Panc1 (cell line): Measurements from ENCODE around the gene RPS24. TPM values are rescaled to one million over a fixed set of nuclear protein-coding genes. Genes with fewer than 3 reads are reported as not detected.

Experiments used
- ATAC-seq: fragments of 200-7000 bp; cut with Tn5 transposase; 2 replicates; pipeline ENCODE4 v1.9.1; 2020; ENCODE audit warnings: mild to moderate bottlenecking, moderate library complexity
- BruUV-seq: library from RNA; stranded (reverse); fragments of 400-500 nt; replicated peaks from 2 replicates; lab custom pipeline; 2021; lab: Mats Ljungman, UMichigan
- CTCF ChIA-PET: fragments of 300-600 bp; sonication (Branson Sonifier 250); formaldehyde crosslinking; loops from one replicate; lab custom pipeline; 2022; ENCODE audit warnings: antibody characterized with exemption; lab: Charles Lee
- POLR2A ChIA-PET: fragments of 300-600 bp; sonication (Branson Sonifier 250); formaldehyde crosslinking; loops from one replicate; lab custom pipeline; 2022; ENCODE audit warnings: antibody characterized with exemption; lab: Charles Lee
- DNase-seq: peaks from one replicate; pipeline ENCODE4 v3.0.0-alpha.2; 2010; ENCODE audit warnings: low read depth, low spot score
- H3K27ac ChIP-seq: 2 replicates; pipeline ENCODE4 v1.5.1; 2011; ENCODE audit warnings: mild to moderate bottlenecking, low read length, inconsistent platforms
- H3K27me3 ChIP-seq: fragments of 200-500 bp; sonication (Bioruptor generic); 2 replicates; pipeline ENCODE4 v1.6.0; 2014; ENCODE audit warnings: low read length, inconsistent platforms; ENCODE audit not compliant: control insufficient read depth, insufficient read depth
- H3K36me3 ChIP-seq: fragments of 200-500 bp; sonication (Bioruptor generic); 2 replicates; pipeline ENCODE4 v1.5.1; 2014; ENCODE audit warnings: inconsistent platforms, mild to moderate bottlenecking, low read length, moderate library complexity; ENCODE audit not compliant: control insufficient read depth, insufficient read depth
- H3K4me1 ChIP-seq: 2 replicates; pipeline ENCODE4 v1.5.1; 2011; ENCODE audit warnings: inconsistent platforms, mild to moderate bottlenecking, low read length, moderate library complexity; ENCODE audit not compliant: control insufficient read depth, insufficient read depth
- H3K4me3 ChIP-seq, 2 experiments: 2 replicates each; pipeline ENCODE4 v1.5.1; 2011 to 2012; ENCODE audit warnings: low read depth in 2 of 2, low read length in 2 of 2, mild to moderate bottlenecking in 2 of 2, inconsistent platforms in 1 of 2, moderate library complexity in 1 of 2
- H3K9me3 ChIP-seq: fragments of 200-500 bp; sonication (Bioruptor generic); 2 replicates; pipeline ENCODE4 v1.5.1; 2014; ENCODE audit warnings: low read depth, mild to moderate bottlenecking, inconsistent platforms, low read length, moderate library complexity; ENCODE audit not compliant: control insufficient read depth, insufficient read depth
- POLR2AphosphoS5 ChIP-seq: IDR thresholded peaks from 2 replicates; pipeline ENCODE4 v1.6.1; 2012; ENCODE audit warnings: mild to moderate bottlenecking, low read depth, low read length, moderate library complexity
- SIN3A ChIP-seq: IDR thresholded peaks from 2 replicates; pipeline ENCODE4 v1.6.1; 2012; ENCODE audit warnings: low read depth, mild to moderate bottlenecking, low read length, moderate library complexity, borderline replicate concordance; ENCODE audit not compliant: insufficient read depth
- TCF7L2 ChIP-seq: IDR thresholded peaks from 2 replicates; pipeline ENCODE4 v1.6.1; 2011; ENCODE audit warnings: mild to moderate bottlenecking, low read depth, low read length, inconsistent platforms
- in situ Hi-C: cut with HindIII; loops from 2 replicates; pipeline ENCODE4 v1.10.0; 2016; ENCODE audit warnings: low sequenced_read_pairs, low pct_unique_long_range_greater_than_20kb
- intact Hi-C: fragments of 100-400 bp; cut with micrococcal nuclease; formaldehyde crosslinking; loops from one replicate; pipeline ENCODE4 v1.10.0; 2022; ENCODE audit not compliant: unreplicated experiment
- total RNA-seq: library from RNA; stranded (reverse); gene quantifications from one replicate; pipeline ENCODE4 v1.2.1, GENCODE V29; 2021; ENCODE audit not compliant: unreplicated experiment
- TF ChIP-seq, protein P1 (sequence below): fragments of 450-650 bp; IDR thresholded peaks from 2 replicates; pipeline ENCODE4 v1.5.1; 2017; ENCODE audit warnings: mild to moderate bottlenecking
- TF ChIP-seq, protein P2 (sequence below), 2 experiments: IDR thresholded peaks; 2 replicates each; pipeline ENCODE4 v1.6.1; 2011 to 2012; ENCODE audit warnings: low read depth in 2 of 2, control low read depth in 1 of 2, low read length in 1 of 2, mild to moderate bottlenecking in 1 of 2, moderate library complexity in 1 of 2; ENCODE audit not compliant: insufficient read depth in 1 of 2

Gene RPS24
- total RNA-seq, 1 experiment from 2014 or later: 1,400 TPM

DNA sequence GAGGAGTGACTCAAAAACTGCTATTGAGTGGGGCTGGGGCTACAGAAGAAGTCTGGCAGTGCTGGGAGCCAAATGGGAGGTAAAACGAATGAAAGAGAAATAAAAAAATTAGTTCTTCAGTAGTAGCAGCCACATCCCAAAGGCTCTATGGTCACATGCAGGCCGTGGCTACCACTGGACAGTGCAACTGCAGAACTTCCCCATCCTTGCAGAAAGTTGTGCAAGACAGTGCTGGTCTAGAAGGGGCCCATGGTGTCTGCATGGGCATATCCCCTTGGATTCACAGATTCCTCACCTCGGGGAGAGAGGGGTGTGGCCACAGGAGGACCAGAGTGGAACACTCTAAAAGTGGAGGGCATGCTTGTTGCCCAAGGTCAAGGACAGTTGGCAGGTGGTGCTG is 47.6 kb downstream of the RPS24 start:
- Histone ChIP-seq H3K36me3 (no peaks in the 10 kb centered on the region), H3K27ac (no peak overlapping the region), H3K4me3 (no peak overlapping the region), H3K27me3 (no peaks in the 10 kb centered on the region; the same call in 1 of the 2 replicates), H3K9me3 (no peaks in the 10 kb centered on the region), H3K4me1 (no peaks in the 10 kb centered on the region)
- ATAC-seq (no peak), DNase-seq (no peak)
- POLR2A ChIA-PET: interaction anchor here (0.6 kb wide), 1 partner anchor 1587 kb away, joined by 4 read pairs; no protein-coding TSS in a partner anchor
- no TSS peak for BruUV-seq
- intact Hi-C loops (no loop called here), in situ Hi-C loops (no loop called here)
- CTCF ChIA-PET: no interaction called here
- no peak for TF ChIP-seq TCF7L2
- TF ChIP-seq, protein P1, sequence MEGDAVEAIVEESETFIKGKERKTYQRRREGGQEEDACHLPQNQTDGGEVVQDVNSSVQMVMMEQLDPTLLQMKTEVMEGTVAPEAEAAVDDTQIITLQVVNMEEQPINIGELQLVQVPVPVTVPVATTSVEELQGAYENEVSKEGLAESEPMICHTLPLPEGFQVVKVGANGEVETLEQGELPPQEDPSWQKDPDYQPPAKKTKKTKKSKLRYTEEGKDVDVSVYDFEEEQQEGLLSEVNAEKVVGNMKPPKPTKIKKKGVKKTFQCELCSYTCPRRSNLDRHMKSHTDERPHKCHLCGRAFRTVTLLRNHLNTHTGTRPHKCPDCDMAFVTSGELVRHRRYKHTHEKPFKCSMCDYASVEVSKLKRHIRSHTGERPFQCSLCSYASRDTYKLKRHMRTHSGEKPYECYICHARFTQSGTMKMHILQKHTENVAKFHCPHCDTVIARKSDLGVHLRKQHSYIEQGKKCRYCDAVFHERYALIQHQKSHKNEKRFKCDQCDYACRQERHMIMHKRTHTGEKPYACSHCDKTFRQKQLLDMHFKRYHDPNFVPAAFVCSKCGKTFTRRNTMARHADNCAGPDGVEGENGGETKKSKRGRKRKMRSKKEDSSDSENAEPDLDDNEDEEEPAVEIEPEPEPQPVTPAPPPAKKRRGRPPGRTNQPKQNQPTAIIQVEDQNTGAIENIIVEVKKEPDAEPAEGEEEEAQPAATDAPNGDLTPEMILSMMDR: no peak
- TF ChIP-seq POLR2AphosphoS5: no peak
- TF ChIP-seq SIN3A: no peak
- TF ChIP-seq, protein P2, sequence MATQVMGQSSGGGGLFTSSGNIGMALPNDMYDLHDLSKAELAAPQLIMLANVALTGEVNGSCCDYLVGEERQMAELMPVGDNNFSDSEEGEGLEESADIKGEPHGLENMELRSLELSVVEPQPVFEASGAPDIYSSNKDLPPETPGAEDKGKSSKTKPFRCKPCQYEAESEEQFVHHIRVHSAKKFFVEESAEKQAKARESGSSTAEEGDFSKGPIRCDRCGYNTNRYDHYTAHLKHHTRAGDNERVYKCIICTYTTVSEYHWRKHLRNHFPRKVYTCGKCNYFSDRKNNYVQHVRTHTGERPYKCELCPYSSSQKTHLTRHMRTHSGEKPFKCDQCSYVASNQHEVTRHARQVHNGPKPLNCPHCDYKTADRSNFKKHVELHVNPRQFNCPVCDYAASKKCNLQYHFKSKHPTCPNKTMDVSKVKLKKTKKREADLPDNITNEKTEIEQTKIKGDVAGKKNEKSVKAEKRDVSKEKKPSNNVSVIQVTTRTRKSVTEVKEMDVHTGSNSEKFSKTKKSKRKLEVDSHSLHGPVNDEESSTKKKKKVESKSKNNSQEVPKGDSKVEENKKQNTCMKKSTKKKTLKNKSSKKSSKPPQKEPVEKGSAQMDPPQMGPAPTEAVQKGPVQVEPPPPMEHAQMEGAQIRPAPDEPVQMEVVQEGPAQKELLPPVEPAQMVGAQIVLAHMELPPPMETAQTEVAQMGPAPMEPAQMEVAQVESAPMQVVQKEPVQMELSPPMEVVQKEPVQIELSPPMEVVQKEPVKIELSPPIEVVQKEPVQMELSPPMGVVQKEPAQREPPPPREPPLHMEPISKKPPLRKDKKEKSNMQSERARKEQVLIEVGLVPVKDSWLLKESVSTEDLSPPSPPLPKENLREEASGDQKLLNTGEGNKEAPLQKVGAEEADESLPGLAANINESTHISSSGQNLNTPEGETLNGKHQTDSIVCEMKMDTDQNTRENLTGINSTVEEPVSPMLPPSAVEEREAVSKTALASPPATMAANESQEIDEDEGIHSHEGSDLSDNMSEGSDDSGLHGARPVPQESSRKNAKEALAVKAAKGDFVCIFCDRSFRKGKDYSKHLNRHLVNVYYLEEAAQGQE (IDR thresholded peaks at IDR 0.05; ENCODE audit: insufficient read depth in 1 of 2, low read depth in 2 of 2, low read length in 1 of 2): no peak

DNA sequence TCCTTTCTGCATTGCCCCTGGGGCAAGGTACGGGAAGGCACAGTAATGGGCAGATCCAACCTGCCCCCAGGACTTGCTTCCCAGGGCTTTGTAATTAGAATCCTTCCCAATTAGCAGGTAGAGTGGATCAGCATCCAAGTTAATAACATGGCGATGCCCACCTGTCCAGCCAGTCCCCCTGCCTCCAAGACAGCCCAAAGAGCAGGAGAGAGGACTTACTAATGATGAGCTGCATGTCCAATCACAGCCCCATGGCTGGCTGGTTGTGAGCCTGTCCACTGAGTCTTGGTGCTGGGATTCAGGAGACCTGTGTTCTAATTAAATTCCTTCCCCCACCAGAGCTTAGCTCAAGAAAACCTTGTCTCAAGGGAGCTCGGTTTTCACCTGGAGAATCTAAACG is 49.0 kb downstream of the RPS24 start:
- Histone ChIP-seq H3K4me1 (no peaks in the 10 kb centered on the region), H3K9me3 (no peaks in the 10 kb centered on the region), H3K4me3 (no peak overlapping the region), H3K36me3 (no peaks in the 10 kb centered on the region), H3K27me3 (no peaks in the 10 kb centered on the region; the same call in 1 of the 2 replicates), H3K27ac (no peak overlapping the region)
- TF ChIP-seq TCF7L2 (no peak), POLR2AphosphoS5 (no peak), SIN3A (no peak)
- TF ChIP-seq, protein P2 (IDR thresholded peaks at IDR 0.05; ENCODE audit: insufficient read depth in 1 of 2, low read depth in 2 of 2, low read length in 1 of 2): no peak
- TF ChIP-seq, protein P1: no peak
- intact Hi-C loops: no loop called here
- ATAC-seq (no peak), DNase-seq (no peak)
- POLR2A ChIA-PET: no interaction called here
- BruUV-seq: no TSS peak
- in situ Hi-C loops: no loop called here
- CTCF ChIA-PET: no interaction called here
